Fibroblast of lung (primary cell): ENCODE results near the gene IL10RA.

Experiments used
- EZH2 ChIP-seq: IDR thresholded peaks from 2 replicates; pipeline ENCODE4 v1.5.1; 2012; ENCODE audit warnings: low read length, control low read depth, mild to moderate bottlenecking; ENCODE audit errors: missing control alignments
- TF ChIP-seq, protein P1 (sequence below), 2 donors: IDR thresholded peaks in 1 of 2; conservative IDR thresholded peaks in 1 of 2; 1 replicate in 1 of 2; 2 replicates in 1 of 2; pipeline ENCODE4 v1.5.1; 2011 to 2012; ENCODE audit warnings: low read length in 2 of 2, control low read depth in 1 of 2, inconsistent platforms in 1 of 2, low read depth in 1 of 2, mild to moderate bottlenecking in 1 of 2

DNA sequence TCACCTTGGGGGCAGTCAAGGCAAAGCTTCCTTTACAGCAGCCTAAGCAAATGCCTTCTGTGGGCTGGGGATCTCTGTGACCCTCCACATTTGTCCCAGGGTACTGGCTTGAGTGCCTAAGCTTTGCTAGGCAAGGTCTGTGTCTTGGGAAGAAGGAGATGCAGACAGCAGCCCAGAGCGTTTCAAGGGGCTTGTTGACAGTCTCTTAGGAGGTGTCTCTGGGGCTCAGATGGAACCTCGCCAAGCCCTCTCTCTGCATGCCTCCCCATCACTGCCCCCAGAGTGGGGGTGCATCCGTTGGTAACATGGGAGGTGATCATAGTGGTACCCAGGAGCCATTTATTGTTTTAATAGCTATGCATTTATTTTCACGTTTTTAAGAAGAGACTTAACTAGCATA lies 61.6 kb downstream of the IL10RA start:
- TF ChIP-seq, protein P1, sequence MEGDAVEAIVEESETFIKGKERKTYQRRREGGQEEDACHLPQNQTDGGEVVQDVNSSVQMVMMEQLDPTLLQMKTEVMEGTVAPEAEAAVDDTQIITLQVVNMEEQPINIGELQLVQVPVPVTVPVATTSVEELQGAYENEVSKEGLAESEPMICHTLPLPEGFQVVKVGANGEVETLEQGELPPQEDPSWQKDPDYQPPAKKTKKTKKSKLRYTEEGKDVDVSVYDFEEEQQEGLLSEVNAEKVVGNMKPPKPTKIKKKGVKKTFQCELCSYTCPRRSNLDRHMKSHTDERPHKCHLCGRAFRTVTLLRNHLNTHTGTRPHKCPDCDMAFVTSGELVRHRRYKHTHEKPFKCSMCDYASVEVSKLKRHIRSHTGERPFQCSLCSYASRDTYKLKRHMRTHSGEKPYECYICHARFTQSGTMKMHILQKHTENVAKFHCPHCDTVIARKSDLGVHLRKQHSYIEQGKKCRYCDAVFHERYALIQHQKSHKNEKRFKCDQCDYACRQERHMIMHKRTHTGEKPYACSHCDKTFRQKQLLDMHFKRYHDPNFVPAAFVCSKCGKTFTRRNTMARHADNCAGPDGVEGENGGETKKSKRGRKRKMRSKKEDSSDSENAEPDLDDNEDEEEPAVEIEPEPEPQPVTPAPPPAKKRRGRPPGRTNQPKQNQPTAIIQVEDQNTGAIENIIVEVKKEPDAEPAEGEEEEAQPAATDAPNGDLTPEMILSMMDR (conservative IDR thresholded peaks at IDR 0.05 in 1 of 2, IDR thresholded peaks at IDR 0.05 in 1 of 2; ENCODE audit: low read depth in 1 of 2, low read length in 2 of 2) = no peak
- TF ChIP-seq EZH2 = no peak
